Karpas-422 (cell line): ENCODE results near the gene NFKBIE. TPM values are rescaled to one million over a fixed set of nuclear protein-coding genes. Genes with fewer than 3 reads are reported as not detected.

Experiments used
- DNase-seq: peaks from one replicate; pipeline ENCODE4 v3.0.0-alpha.2; 2015
- H2AFZ ChIP-seq: fragments of 200-600 bp; sonication (generic); 2 replicates; pipeline ENCODE4 v1.6.1; 2014; ENCODE audit warnings: antibody characterized with exemption, low read length, mixed read lengths
- H3K27ac ChIP-seq: fragments of 200-600 bp; sonication (generic); 2 replicates; pipeline ENCODE4 v1.5.1; 2014; ENCODE audit warnings: mild to moderate bottlenecking, low read length, moderate library complexity
- H3K27me3 ChIP-seq: fragments of 200-600 bp; sonication (generic); 2 replicates; pipeline ENCODE4 v1.6.1; 2014; ENCODE audit warnings: low read length, mixed read lengths
- H3K36me3 ChIP-seq: fragments of 200-600 bp; sonication (generic); 2 replicates; pipeline ENCODE4 v1.6.1; 2014; ENCODE audit warnings: low read length, mixed read lengths; ENCODE audit not compliant: insufficient read depth
- H3K4me1 ChIP-seq: fragments of 200-600 bp; sonication (generic); 2 replicates; pipeline ENCODE4 v1.6.1; 2014; ENCODE audit warnings: mild to moderate bottlenecking, low read length, mixed read lengths
- H3K4me2 ChIP-seq: fragments of 200-600 bp; sonication (generic); 2 replicates; pipeline ENCODE4 v1.6.1; 2014; ENCODE audit warnings: low read length, low read depth, mild to moderate bottlenecking; ENCODE audit not compliant: poor library complexity, severe bottlenecking
- H3K4me3 ChIP-seq: fragments of 200-600 bp; sonication (generic); 2 replicates; pipeline ENCODE4 v1.5.1; 2014; ENCODE audit warnings: mild to moderate bottlenecking, antibody characterized with exemption, low read length, mixed read lengths
- H3K79me2 ChIP-seq: fragments of 200-600 bp; sonication (generic); 2 replicates; pipeline ENCODE4 v1.6.1; 2014; ENCODE audit warnings: mild to moderate bottlenecking, low read length, mixed read lengths
- H3K9ac ChIP-seq: fragments of 200-600 bp; sonication (generic); 2 replicates; pipeline ENCODE4 v1.6.0; 2014; ENCODE audit warnings: low read length
- H3K9me2 ChIP-seq: fragments of 200-600 bp; sonication (generic), shearing (Covaris generic); replicated peaks from 2 replicates; pipeline ENCODE4 v1.6.0; 2014; ENCODE audit warnings: mild to moderate bottlenecking, low read length, moderate library complexity; ENCODE audit not compliant: insufficient read depth
- H3K9me3 ChIP-seq: fragments of 300-700, 200-600 bp; sonication (generic); 2 replicates; pipeline ENCODE4 v1.6.1; 2014; ENCODE audit warnings: low read length, mixed read lengths
- H4K20me1 ChIP-seq: fragments of 200-600 bp; sonication (generic); 2 replicates; pipeline ENCODE4 v1.6.1; 2014; ENCODE audit warnings: mild to moderate bottlenecking, antibody characterized with exemption, low read length, low read depth; ENCODE audit not compliant: insufficient read depth
- total RNA-seq: library from RNA; depleted of rRNA; stranded (reverse); fragments of >200 nt; shearing (Covaris generic); gene quantifications from 2 replicates; pipeline ENCODE4 v1.2.3, GENCODE V29; 2014; ENCODE audit warnings: low replicate concordance

Gene NFKBIE
- total RNA-seq, 1 experiment from 2014 or later, result 26.1 TPM

- Histone ChIP-seq H3K4me1 (peaks cover 8% of the 10 kb centered on the region), H3K9ac (no peak overlapping the region), H3K27me3 (no peaks in the 10 kb centered on the region), H3K9me2 (no peaks in the 10 kb centered on the region), H3K79me2 (peaks cover 10% of the 10 kb centered on the region), H3K36me3 (peaks cover 9% of the 10 kb centered on the region; the same call in 1 of the 2 replicates), H3K27ac (no peak overlapping the region), H3K4me3 (no peak overlapping the region), H3K4me2 (no peak overlapping the region), H2AFZ (no peak overlapping the region), H4K20me1 (no peaks in the 10 kb centered on the region), H3K9me3 (no peaks in the 10 kb centered on the region)
- no peak for DNase-seq
Measured at GRCh38 chr6:44307217-44307616, 41.9 kb upstream of the NFKBIE start.

GRCh38 chr6:44306710-44307109, 41.4 kb upstream of the NFKBIE start:
- H3K4me1 ChIP-seq, result peaks cover 3% of the 10 kb centered on the region
- H3K27me3 ChIP-seq, result no peaks in the 10 kb centered on the region
- no peak overlapping the region for H3K4me2 ChIP-seq
- H3K9ac ChIP-seq, result no peak overlapping the region
- no peak for DNase-seq
- H3K9me3 ChIP-seq, result no peaks in the 10 kb centered on the region
- H3K27ac ChIP-seq, result no peak overlapping the region
- H3K4me3 ChIP-seq, result no peak overlapping the region
- peaks cover 9% of the 10 kb centered on the region; the same call in 1 of the 2 replicates for H3K36me3 ChIP-seq
- no peak overlapping the region for H2AFZ ChIP-seq
- no peaks in the 10 kb centered on the region for H3K9me2 ChIP-seq
- H4K20me1 ChIP-seq, result no peaks in the 10 kb centered on the region
- H3K79me2 ChIP-seq, result peaks cover 5% of the 10 kb centered on the region

GRCh38 chr6:44305200-44305725, 39.9 kb upstream of the NFKBIE start:
- Histone ChIP-seq H2AFZ (no peak overlapping the region), H3K4me1 (no peaks in the 10 kb centered on the region), H3K9me2 (no peaks in the 10 kb centered on the region), H3K36me3 (peaks cover 8% of the 10 kb centered on the region; the same call in 1 of the 2 replicates), H3K4me3 (no peak overlapping the region), H3K27me3 (no peaks in the 10 kb centered on the region), H3K27ac (no peak overlapping the region), H3K9ac (no peak overlapping the region), H4K20me1 (no peaks in the 10 kb centered on the region), H3K4me2 (no peak overlapping the region), H3K9me3 (no peaks in the 10 kb centered on the region), H3K79me2 (no peaks in the 10 kb centered on the region)
- DNase-seq, result no peak

- Histone ChIP-seq H3K4me2 (no peak overlapping the region), H3K9me2 (no peaks in the 10 kb centered on the region), H3K27ac (no peak overlapping the region), H3K27me3 (no peaks in the 10 kb centered on the region), H3K9me3 (no peaks in the 10 kb centered on the region), H2AFZ (no peak overlapping the region), H3K4me3 (no peak overlapping the region), H3K79me2 (no peaks in the 10 kb centered on the region), H3K36me3 (peaks cover 1% of the 10 kb centered on the region; the same call in 1 of the 2 replicates), H3K4me1 (no peaks in the 10 kb centered on the region), H3K9ac (no peak overlapping the region), H4K20me1 (no peaks in the 10 kb centered on the region)
- peak; percentile 64 for DNase-seq
Measured at GRCh38 chr6:44304282-44305199, 39.2 kb upstream of the NFKBIE start.

GRCh38 chr6:44303842-44304241, 38.5 kb upstream of the NFKBIE start:
- Histone ChIP-seq H4K20me1 (no peaks in the 10 kb centered on the region), H3K79me2 (no peaks in the 10 kb centered on the region), H3K4me3 (no peak overlapping the region), H3K9ac (no peak overlapping the region), H3K9me2 (no peaks in the 10 kb centered on the region), H3K36me3 (no peaks in the 10 kb centered on the region), H2AFZ (no peak overlapping the region), H3K27ac (no peak overlapping the region), H3K4me2 (no peak overlapping the region), H3K9me3 (no peaks in the 10 kb centered on the region), H3K27me3 (no peaks in the 10 kb centered on the region), H3K4me1 (no peaks in the 10 kb centered on the region)
- DNase-seq, result no peak

- Histone ChIP-seq H3K27ac (no peak overlapping the region), H3K4me1 (no peaks in the 10 kb centered on the region)
Measured at GRCh38 chr6:44302856-44303255, 37.5 kb upstream of the NFKBIE start.

GRCh38 chr6:44301782-44302564, 36.6 kb upstream of the NFKBIE start:
- Histone ChIP-seq H3K4me3 (no peak overlapping the region), H3K4me2 (no peak overlapping the region), H4K20me1 (no peaks in the 10 kb centered on the region), H3K4me1 (no peaks in the 10 kb centered on the region), H3K9ac (no peak overlapping the region), H3K36me3 (no peaks in the 10 kb centered on the region), H3K27me3 (no peaks in the 10 kb centered on the region), H3K27ac (no peak overlapping the region), H3K9me2 (no peaks in the 10 kb centered on the region), H3K9me3 (no peaks in the 10 kb centered on the region), H3K79me2 (no peaks in the 10 kb centered on the region), H2AFZ (no peak overlapping the region)
- no peak for DNase-seq

More at GRCh38 chr6:44302856-44303255, 37.5 kb upstream of the NFKBIE start:
- H2AFZ ChIP-seq, result no peak overlapping the region
- H3K9me3 ChIP-seq, result no peaks in the 10 kb centered on the region
- H3K79me2 ChIP-seq, result no peaks in the 10 kb centered on the region
- no peaks in the 10 kb centered on the region for H3K36me3 ChIP-seq
- no peaks in the 10 kb centered on the region for H4K20me1 ChIP-seq
- no peak overlapping the region for H3K4me3 ChIP-seq
- H3K9ac ChIP-seq, result no peak overlapping the region
- no peaks in the 10 kb centered on the region for H3K27me3 ChIP-seq
- H3K9me2 ChIP-seq, result no peaks in the 10 kb centered on the region
- no peak for DNase-seq
- no peak overlapping the region for H3K4me2 ChIP-seq

GRCh38 chr6:44301106-44301505, 35.8 kb upstream of the NFKBIE start:
- H3K79me2 ChIP-seq, result no peaks in the 10 kb centered on the region
- no peaks in the 10 kb centered on the region for H3K36me3 ChIP-seq
- no peaks in the 10 kb centered on the region for H3K9me2 ChIP-seq
- no peaks in the 10 kb centered on the region for H3K27me3 ChIP-seq
- no peak overlapping the region for H3K4me3 ChIP-seq
- no peak overlapping the region for H3K27ac ChIP-seq
- no peaks in the 10 kb centered on the region for H3K9me3 ChIP-seq
- DNase-seq, result no peak
- no peak overlapping the region for H3K9ac ChIP-seq
- 0 out of 2 replicates have a peak, but pooled peaks cover 1% of the 10 kb centered on the region for H4K20me1 ChIP-seq
- H2AFZ ChIP-seq, result no peak overlapping the region
- H3K4me1 ChIP-seq, result no peaks in the 10 kb centered on the region
- H3K4me2 ChIP-seq, result no peak overlapping the region
